NCI-H187 (cell line): Measurements from ENCODE around the gene ZMIZ2.

Experiments
- DNase-seq, 2 experiments: peaks; one replicate each; lab custom pipeline; 2025; lab: John Stamatoyannopoulos, UW

Gene ZMIZ2

GRCh38 chr7:44755698-44756627, 7.3 kb downstream of the ZMIZ2 start:
- no peak for DNase-seq

DNA sequence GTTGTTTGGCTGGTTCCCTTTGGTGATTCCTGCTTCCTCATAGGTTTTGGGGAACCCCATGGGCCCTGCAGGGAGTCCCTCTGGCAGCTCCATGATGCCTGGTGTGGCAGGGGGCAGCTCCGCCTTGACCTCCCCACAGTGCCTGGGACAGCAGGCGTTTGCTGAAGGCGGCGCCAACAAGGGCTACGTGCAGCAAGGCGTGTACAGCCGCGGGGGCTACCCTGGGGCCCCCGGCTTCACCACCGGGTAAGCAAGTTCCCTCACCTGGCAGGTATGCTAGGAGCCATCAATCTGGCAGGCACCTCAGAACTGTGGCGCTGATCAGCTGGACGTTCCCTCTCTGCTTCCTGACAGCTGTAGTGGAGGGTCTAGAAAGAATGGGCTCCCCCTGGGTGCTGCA, 8.3 kb downstream of the ZMIZ2 start:
- no peak for DNase-seq

DNA sequence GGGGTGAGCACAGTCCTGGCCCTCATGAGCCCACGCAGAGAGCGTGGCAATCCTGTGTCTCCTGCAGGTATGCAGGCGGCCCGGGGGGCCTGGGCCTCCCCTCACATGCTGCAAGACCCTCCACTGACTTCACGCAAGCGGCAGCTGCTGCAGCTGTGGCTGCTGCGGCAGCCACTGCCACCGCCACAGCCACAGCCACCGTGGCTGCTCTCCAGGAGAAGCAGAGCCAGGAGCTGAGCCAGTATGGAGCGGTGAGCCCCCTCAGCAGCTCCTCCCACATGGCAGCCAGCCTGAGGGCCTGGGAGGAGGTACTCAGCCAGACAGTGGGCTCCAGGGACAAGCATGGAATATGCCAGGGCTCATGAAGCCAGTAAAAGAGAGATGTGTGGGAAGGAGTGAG, 8.7 kb downstream of the ZMIZ2 start:
- no peak for DNase-seq

- DNase-seq, result no peak
Measured at GRCh38 chr7:44757739-44758138, 9.1 kb downstream of the ZMIZ2 start.

DNA sequence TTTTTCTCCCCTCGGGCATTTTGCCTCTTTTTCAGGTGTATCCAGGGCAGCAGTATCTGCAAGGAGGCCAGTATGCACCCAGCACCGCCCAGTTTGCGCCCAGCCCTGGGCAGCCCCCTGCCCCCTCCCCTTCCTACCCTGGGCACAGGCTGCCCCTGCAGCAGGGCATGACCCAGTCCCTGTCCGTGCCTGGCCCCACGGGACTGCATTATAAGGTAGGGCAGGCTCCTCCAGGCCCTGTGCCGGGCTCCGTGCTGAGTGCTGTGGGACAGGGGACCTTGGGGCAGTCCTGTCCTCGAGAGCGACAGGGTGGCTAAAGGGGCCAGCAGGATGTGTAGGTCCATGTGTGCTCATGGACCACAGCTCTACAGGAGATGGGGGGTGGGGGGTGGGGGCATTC, 10.6 kb downstream of the ZMIZ2 start:
- DNase-seq, result no peak

- no peak for DNase-seq
Measured at GRCh38 chr7:44760034-44760580, 11.5 kb downstream of the ZMIZ2 start.

GRCh38 chr7:44761207-44762161, 12.8 kb downstream of the ZMIZ2 start:
- no peak for DNase-seq

GRCh38 chr7:44762300-44762699, 13.7 kb downstream of the ZMIZ2 start:
- DNase-seq, result no peak

GRCh38 chr7:44762726-44763522, 14.3 kb downstream of the ZMIZ2 start:
- DNase-seq, result no peak

DNA sequence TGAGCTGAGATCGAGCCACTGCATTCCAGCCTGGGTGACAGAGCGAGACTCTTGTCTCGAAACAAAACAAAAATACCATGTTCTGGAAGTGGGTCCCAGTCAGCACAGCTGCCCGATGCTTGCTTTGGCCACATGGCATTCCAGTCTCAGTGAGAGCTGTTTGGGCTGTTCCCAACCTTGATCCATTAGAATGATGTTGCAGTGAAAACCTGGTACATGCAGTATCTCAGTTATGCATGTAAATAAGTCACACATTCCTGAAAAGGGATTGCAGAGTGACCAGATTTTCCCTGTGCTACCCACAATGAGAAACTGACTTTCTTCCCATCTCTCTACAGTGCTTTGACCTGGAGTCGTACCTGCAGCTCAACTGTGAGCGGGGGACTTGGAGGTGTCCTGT, 15.4 kb downstream of the ZMIZ2 start:
- DNase-seq, result no peak

DNA sequence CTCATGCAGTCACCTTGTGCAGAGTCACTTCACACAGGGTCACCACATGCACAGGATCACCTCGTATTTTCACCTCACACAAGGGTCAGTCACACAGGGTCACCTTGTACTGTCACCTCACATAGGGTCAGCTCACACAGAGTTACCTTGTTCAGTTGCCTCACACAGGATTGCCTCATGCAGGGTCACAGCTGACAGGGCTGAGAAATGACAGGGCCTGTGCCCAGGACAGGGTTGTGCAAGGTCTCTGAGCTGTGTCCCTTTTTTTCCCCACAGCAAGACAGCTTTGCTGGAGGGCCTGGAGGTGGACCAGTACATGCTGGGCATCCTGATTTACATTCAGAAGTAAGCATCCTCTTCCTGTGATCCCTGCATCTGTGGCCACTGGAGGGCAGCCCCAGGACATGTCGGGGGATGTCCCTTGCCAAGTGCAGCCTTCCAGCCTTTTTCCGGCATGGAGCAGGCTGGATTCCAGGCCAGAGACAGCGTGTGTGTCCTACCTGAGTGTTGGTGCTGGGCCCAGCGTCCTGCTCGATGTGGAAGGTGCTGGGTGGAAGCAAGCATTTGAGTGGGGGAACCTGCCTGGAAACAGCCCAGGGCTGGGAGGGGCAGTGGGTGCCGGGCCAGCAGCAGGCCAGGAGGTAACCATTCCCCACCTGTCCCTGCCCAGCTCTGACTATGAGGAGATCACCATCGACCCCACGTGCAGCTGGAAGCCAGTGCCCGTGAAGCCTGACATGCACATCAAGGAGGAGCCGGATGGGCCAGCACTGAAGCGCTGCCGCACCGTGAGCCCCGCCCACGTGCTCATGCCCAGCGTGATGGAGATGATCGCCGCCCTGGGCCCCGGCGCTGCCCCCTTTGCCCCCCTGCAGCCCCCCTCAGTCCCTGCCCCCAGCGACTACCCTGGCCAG, 16.3 kb downstream of the ZMIZ2 start:
- no peak for DNase-seq

GRCh38 chr7:44765579-44766415, 17.1 kb downstream of the ZMIZ2 start:
- DNase-seq, result no peak

GRCh38 chr7:44766416-44766801, 17.8 kb downstream of the ZMIZ2 start:
- DNase-seq, result no peak

DNA sequence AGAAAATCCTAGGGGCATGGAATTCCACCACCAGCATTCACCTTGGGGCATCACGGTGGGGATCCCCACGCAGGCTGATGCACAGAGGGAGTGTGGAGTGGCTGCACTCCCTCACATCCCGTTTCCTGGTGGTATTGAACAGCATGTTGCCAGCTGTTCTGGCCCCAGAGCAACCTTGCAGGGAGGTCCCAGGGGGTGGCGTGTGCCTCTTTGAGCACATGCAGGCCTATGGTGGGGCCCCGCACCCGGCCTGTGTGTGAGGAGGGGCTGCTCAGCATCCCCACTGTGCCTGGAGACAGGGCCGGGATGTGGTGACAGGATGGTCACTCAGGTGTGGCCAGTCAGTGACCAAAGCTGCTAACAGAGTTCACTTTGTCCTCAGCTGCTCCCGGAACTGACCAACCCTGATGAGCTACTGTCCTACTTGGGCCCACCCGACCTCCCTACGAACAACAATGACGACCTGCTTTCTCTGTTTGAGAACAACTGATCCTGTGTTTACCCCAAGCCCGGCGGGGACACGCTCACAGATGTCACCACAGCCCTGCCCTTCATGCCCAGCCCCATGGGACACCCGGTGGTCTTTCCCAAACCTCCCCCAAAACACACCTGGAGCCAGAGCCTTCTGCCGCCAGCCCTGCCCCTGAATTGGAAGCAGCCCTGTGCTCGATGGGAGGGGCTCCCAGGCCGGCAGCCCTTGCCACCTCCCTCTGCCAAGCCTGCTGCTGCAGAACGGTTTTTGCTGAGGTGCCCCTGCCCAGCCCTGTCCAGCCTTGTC, 18.7 kb downstream of the ZMIZ2 start:
- DNase-seq, result no peak

DNA sequence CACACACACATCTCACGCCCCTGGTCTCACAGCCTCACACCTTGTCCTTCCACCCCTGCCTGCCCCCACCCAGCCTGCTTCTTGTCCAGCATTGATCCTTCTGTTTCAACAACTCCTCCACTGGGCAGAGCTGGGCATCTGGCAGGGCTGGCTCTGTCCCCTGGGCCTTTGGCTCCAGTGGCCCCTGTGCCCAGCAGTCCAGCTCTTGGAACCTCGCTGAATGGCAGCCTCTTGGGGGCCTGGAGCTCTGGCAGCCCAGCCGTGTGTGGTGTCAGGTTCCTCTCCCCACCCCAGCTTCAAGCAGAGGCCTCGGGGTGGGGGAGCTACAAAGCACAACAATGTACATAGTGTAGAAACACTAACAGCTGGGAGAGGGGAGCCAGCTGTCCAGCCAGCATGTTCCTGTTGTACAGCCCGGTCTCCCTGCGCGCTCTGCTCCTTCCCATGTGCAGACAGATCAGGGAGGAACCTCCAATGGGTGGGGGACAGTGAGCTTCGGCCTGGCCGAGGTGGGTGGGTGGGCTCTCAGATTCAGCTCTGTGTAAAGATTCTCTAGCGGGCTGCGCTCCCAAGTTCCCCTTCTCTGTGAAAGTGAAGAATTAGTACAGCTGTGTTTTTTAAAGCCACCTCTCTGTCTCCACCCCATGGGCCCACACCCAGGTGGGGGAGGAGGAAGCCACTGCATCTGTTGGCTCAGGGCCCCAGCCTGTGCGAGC, 19.4 kb downstream of the ZMIZ2 start:
- no peak for DNase-seq

DNA sequence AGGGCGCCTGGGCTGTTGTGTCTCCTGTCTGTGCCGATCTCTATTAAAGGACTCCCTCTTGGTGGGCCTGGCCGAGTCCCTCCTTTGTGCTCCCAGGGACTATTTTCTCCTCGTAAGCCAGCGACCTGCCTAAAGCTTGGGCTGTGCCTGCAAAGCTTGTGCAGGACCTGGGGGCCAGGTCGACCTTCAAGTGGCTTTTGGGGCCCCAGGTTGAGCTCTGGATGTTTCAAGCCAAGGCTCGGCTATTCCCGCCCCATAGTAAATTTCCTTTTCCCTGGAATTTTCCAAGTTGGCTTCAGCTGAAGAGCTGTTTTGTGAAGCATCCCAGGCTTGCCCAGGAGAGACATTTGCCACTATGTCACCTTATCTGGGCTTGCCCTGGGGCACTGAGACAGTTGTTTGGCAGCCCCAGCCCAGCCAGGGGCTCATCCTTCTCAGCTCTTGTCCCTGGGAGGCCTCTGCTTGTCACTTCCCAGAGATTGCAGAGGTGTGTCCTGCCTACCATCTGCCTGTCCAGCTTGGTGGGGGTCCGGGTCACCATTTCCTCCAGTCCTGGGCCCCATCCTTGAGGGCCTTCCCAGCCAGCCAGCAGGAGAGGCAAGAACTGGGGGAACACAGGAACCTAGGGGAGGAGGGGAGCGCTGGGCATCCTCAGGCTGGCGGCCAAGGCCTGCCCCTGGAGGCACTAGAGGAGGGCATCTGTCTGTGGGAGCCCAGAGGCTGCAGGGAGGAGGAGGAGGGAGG, 20.2 kb downstream of the ZMIZ2 start:
- no peak for DNase-seq

GRCh38 chr7:44769376-44769775, 20.7 kb downstream of the ZMIZ2 start:
- DNase-seq, result no peak
